ENCODE data around the gene KRABD2.

The KRABD2 gene

DNA sequence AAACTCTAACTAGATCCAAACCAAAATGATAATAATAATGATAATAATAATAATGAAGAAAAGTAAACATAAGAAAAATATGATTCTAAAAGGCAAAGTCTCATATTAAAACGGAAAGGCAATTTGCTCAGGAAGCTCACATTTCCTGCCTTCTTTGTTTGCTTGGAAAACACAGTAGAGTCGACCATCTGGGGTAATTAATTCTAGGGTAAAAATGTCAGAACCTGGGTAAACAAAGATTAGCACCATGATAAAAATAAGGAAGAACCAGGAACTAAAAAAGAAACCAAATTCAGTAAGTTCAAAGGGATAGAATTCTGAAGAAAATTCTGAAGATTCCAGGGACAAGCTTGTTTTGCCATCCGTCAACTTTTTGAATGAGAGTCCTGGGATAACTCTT lies 16.2 kb downstream of the KRABD2 start:
- Mint-ChIP-seq H3K4me3 (ENCODE audit: unreplicated experiment) (no peak overlapping the region), H3K27me3 (ENCODE audit: unreplicated experiment) (no peaks in the 10 kb centered on the region), H3K36me3 (ENCODE audit: unreplicated experiment) (peaks cover 2% of the 10 kb centered on the region), H3K9me3 (ENCODE audit: unreplicated experiment) (peaks cover 3% of the 10 kb centered on the region), H3K27ac (ENCODE audit: unreplicated experiment) (peak overlapping the region; percentile 84), H3K4me1 (ENCODE audit: unreplicated experiment) (peaks cover 24% of the 10 kb centered on the region)
- TF ChIP-seq, protein P1, sequence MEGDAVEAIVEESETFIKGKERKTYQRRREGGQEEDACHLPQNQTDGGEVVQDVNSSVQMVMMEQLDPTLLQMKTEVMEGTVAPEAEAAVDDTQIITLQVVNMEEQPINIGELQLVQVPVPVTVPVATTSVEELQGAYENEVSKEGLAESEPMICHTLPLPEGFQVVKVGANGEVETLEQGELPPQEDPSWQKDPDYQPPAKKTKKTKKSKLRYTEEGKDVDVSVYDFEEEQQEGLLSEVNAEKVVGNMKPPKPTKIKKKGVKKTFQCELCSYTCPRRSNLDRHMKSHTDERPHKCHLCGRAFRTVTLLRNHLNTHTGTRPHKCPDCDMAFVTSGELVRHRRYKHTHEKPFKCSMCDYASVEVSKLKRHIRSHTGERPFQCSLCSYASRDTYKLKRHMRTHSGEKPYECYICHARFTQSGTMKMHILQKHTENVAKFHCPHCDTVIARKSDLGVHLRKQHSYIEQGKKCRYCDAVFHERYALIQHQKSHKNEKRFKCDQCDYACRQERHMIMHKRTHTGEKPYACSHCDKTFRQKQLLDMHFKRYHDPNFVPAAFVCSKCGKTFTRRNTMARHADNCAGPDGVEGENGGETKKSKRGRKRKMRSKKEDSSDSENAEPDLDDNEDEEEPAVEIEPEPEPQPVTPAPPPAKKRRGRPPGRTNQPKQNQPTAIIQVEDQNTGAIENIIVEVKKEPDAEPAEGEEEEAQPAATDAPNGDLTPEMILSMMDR (IDR thresholded peaks at IDR 0.05): no peak
- no peak for DNase-seq (ENCODE audit: extremely low spot score, unreplicated experiment)

DNA sequence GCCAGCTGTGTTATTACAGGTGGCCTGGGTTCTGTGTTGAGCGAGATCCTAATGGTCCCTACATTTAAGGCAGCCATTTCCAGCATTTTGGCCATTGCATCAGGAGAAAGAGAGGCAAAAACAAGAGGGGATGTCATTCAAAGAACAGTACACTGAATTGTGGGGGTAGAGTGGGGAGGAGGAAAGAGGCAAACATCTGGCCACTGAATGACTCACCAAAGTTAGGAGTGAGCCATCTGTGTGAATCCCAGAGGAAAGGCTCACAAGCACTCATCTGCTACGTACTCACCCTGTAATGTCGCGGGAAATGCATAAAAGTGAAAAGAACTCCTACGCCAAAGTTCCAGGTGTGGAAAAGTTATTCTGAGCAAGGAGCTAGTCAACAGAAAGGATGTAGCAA lies 16.7 kb downstream of the KRABD2 start:
- TF ChIP-seq, protein P1 (IDR thresholded peaks at IDR 0.05): no peak
- H3K9me3 Mint-ChIP-seq (ENCODE audit: unreplicated experiment): peaks cover 3% of the 10 kb centered on the region
- H3K36me3 Mint-ChIP-seq (ENCODE audit: unreplicated experiment): peaks cover 2% of the 10 kb centered on the region
- no peaks in the 10 kb centered on the region for H3K27me3 Mint-ChIP-seq (ENCODE audit: unreplicated experiment)
- peaks cover 21% of the 10 kb centered on the region for H3K4me1 Mint-ChIP-seq (ENCODE audit: unreplicated experiment)
- no peak for DNase-seq (ENCODE audit: extremely low spot score, unreplicated experiment)
- H3K27ac Mint-ChIP-seq (ENCODE audit: unreplicated experiment): peak overlapping the region; percentile 84
- H3K4me3 Mint-ChIP-seq (ENCODE audit: unreplicated experiment): peak overlapping the region; percentile 36

DNA sequence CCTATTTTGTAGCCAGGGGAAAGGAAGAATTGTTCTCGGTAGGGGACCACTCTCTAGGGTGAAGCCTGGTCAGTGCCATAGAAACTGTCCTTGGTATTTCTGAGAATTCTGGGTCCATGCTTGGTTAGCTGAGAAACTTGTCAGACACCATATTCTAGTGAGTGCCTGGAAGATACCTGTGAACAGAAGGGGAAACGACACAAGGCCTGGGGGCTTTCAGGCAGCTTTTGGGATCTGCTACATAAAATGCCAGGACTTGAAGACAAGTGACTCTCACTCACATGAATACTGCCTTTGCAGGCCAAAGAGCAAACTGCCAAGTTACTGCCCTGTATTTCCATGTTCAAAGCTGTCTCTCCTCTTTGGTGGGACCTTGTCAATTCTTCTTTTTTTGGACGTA lies 18.6 kb downstream of the KRABD2 start:
- peaks cover 3% of the 10 kb centered on the region for H3K9me3 Mint-ChIP-seq (ENCODE audit: unreplicated experiment)

DNA sequence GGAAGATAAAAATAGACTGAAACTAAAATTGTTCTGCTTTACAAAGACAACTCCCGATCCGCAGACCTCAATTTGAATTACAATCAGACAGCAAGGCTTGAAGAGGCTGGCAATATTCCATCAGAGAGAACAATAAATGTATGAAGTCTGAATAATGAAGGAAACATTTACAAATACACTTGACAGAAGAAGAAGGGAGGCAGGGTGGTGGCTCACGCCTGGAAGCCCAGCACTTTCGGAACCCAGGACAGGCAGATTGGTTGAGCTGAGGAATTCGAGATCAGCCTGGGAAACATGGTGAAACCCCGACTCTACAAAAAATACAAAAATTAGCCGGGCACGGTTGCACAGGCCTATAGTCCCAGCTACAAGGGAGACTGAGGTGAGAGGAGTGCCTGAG lies 22.3 kb downstream of the KRABD2 start:
- H3K27me3 Mint-ChIP-seq (ENCODE audit: unreplicated experiment): peaks cover 3% of the 10 kb centered on the region
- H3K4me3 Mint-ChIP-seq (ENCODE audit: unreplicated experiment): no peak overlapping the region
- TF ChIP-seq, protein P1 (IDR thresholded peaks at IDR 0.05): no peak
- no peaks in the 10 kb centered on the region for H3K4me1 Mint-ChIP-seq (ENCODE audit: unreplicated experiment)
- DNase-seq (ENCODE audit: extremely low spot score, unreplicated experiment): no peak
- H3K9me3 Mint-ChIP-seq (ENCODE audit: unreplicated experiment): peaks cover 3% of the 10 kb centered on the region
- H3K27ac Mint-ChIP-seq (ENCODE audit: unreplicated experiment): no peak overlapping the region
- H3K36me3 Mint-ChIP-seq (ENCODE audit: unreplicated experiment): no peaks in the 10 kb centered on the region

More for the DNA sequence above, 18.6 kb downstream of the KRABD2 start:
- peaks cover 21% of the 10 kb centered on the region for H3K4me1 Mint-ChIP-seq (ENCODE audit: unreplicated experiment)
- no peaks in the 10 kb centered on the region for H3K27me3 Mint-ChIP-seq (ENCODE audit: unreplicated experiment)
- H3K27ac Mint-ChIP-seq (ENCODE audit: unreplicated experiment): no peak overlapping the region
- H3K36me3 Mint-ChIP-seq (ENCODE audit: unreplicated experiment): no peaks in the 10 kb centered on the region
- H3K4me3 Mint-ChIP-seq (ENCODE audit: unreplicated experiment): no peak overlapping the region
- no peak for DNase-seq (ENCODE audit: extremely low spot score, unreplicated experiment)
- TF ChIP-seq, protein P1 (IDR thresholded peaks at IDR 0.05): no peak

DNA sequence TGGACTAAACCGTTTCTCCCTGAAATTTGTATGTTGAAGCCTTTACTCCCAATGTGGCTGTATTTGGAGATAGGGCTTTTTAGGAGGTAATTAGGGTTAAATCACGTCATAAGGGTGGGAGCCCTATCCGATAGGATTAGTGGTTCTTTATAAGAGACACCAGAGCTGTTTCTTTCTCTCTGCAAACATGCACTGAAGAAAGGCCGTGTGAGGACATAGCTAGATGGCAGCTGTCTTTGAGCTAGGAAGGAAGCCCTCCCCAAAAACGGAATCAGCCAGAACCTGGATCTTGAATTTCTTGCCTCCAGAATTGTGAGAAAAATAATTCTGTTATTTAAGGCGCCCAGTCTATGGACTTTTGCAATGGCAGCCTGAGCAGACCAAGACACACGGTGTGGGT lies 22.8 kb downstream of the KRABD2 start:
- DNase-seq (ENCODE audit: extremely low spot score, unreplicated experiment): no peak
- Mint-ChIP-seq H3K9me3 (ENCODE audit: unreplicated experiment) (peaks cover 3% of the 10 kb centered on the region), H3K27ac (ENCODE audit: unreplicated experiment) (no peak overlapping the region), H3K27me3 (ENCODE audit: unreplicated experiment) (peaks cover 3% of the 10 kb centered on the region), H3K4me1 (ENCODE audit: unreplicated experiment) (no peaks in the 10 kb centered on the region), H3K4me3 (ENCODE audit: unreplicated experiment) (no peak overlapping the region), H3K36me3 (ENCODE audit: unreplicated experiment) (no peaks in the 10 kb centered on the region)
- TF ChIP-seq, protein P1 (IDR thresholded peaks at IDR 0.05): no peak
